ENCODE results near the gene HEMK1. TPM values are rescaled to one million over a fixed set of nuclear protein-coding genes. Genes with fewer than 3 reads are reported as not detected.

HEMK1 gene
- 10 to 100 TPM in 2 of 4 donors, 1 to 10 TPM in 2; 6.1 to 16.2 (median 9.3) TPM for total RNA-seq
- polyA plus RNA-seq: 10 to 100 TPM in 1 of 3 donors, 1 to 10 TPM in 2; 6.4 to 12.8 (median 10.0) TPM
- long read RNA-seq, donor 1, full-length matches to known transcripts: 7 of 10 reads
- long read RNA-seq, donor 1, partial matches to known transcripts: 1 of 10 reads
- long read RNA-seq, donor 1, other reads (novel, unspliced or antisense): 2 of 10 reads
- long read RNA-seq, donor 2, full-length matches to known transcripts: 2 of 6 reads
- long read RNA-seq, donor 2, partial matches to known transcripts: 1 of 6 reads
- long read RNA-seq, donor 2, other reads (novel, unspliced or antisense): 3 of 6 reads

- Histone ChIP-seq H3K4me1 (peaks cover 15% of the 10 kb centered on the region), H3K27ac (peak within 1 kb of the TSS; percentile 89), H3K36me3 (ENCODE audit: insufficient read depth in 1 of 2, low read depth in 1 of 2) (peaks cover 0 to 25% of the 10 kb centered on the region in 2 donors), H3K4me3 (peak within 1 kb of the TSS; percentile 81), H3K27me3 (ENCODE audit: insufficient read depth in 3 of 3, low read length in 2 of 3) (no peaks in the 10 kb centered on the region), H3K9me3 (no peaks in the 10 kb centered on the region)
- TF ChIP-seq CTCF (IDR thresholded peaks at IDR 0.05): no peak
- peak; percentile 86 to 90 (median 88) for ATAC-seq
- intact Hi-C loops (cut with DNase I): loop anchor here in 1 of 2 donors (5.0 kb wide), 1 partner anchor 88 kb away; no protein-coding TSS in a partner anchor
- 0 to 1% (median 0%) methylated on average over 50 to 55 of the region's 55 CpGs for WGBS, 3 donors
- DNase-seq: peak; percentile 97 to 99
Observed at GRCh38 chr3:50568947-50569749, at the start of gene HEMK1. Gene HEMK1, plus strand, starts transcription at chr3:50569522. Its CDS starts 1,583 bp downstream, at chr3:50571105.

GRCh38 chr3:50520849-50521248, 48.5 kb upstream of the HEMK1 start:
- ATAC-seq: no peak

GRCh38 chr3:50521572-50521971, 47.8 kb upstream of the HEMK1 start:
- H3K27ac ChIP-seq: no peak overlapping the region

More at GRCh38 chr3:50520849-50521248, 48.5 kb upstream of the HEMK1 start:
- H3K4me3 ChIP-seq: no peak overlapping the region
- no peak for DNase-seq
- H3K27me3 ChIP-seq (ENCODE audit: insufficient read depth in 3 of 3, low read length in 2 of 3): no peaks in the 10 kb centered on the region
- TF ChIP-seq CTCF (IDR thresholded peaks at IDR 0.05): no peak
- 53 to 66% (median 58%) methylated on average over 3 of the region's 3 CpGs for WGBS, 3 donors
- H3K9me3 ChIP-seq: no peaks in the 10 kb centered on the region
- no peaks in the 10 kb centered on the region for H3K36me3 ChIP-seq (ENCODE audit: insufficient read depth in 1 of 2, low read depth in 1 of 2)
- no peaks in the 10 kb centered on the region for H3K4me1 ChIP-seq
- intact Hi-C loops (cut with DNase I): no loop called here
- no peak overlapping the region for H3K27ac ChIP-seq

GRCh38 chr3:50523279-50523811, 46.0 kb upstream of the HEMK1 start:
- Histone ChIP-seq H3K36me3 (ENCODE audit: insufficient read depth in 1 of 2, low read depth in 1 of 2) (no peaks in the 10 kb centered on the region), H3K4me3 (no peak overlapping the region), H3K4me1 (no peaks in the 10 kb centered on the region), H3K9me3 (no peaks in the 10 kb centered on the region), H3K27ac (no peak overlapping the region), H3K27me3 (ENCODE audit: insufficient read depth in 3 of 3, low read length in 2 of 3) (no peaks in the 10 kb centered on the region)
- intact Hi-C loops (cut with DNase I): no loop called here
- DNase-seq (no peak), ATAC-seq (peak; percentile 44 to 78 (median 64))
- TF ChIP-seq CTCF (IDR thresholded peaks at IDR 0.05): no peak
- 26 to 39% (median 37%) methylated on average over 9 of the region's 9 CpGs for WGBS, 3 donors

More at GRCh38 chr3:50521572-50521971, 47.8 kb upstream of the HEMK1 start:
- 85 to 92% (median 86%) methylated on average over 5 of the region's 5 CpGs for WGBS, 3 donors
- Histone ChIP-seq H3K9me3 (no peaks in the 10 kb centered on the region), H3K27me3 (ENCODE audit: insufficient read depth in 3 of 3, low read length in 2 of 3) (no peaks in the 10 kb centered on the region), H3K36me3 (ENCODE audit: insufficient read depth in 1 of 2, low read depth in 1 of 2) (no peaks in the 10 kb centered on the region), H3K4me3 (no peak overlapping the region), H3K4me1 (no peaks in the 10 kb centered on the region)
- intact Hi-C loops (cut with DNase I): no loop called here
- DNase-seq: no peak
- no peak for TF ChIP-seq CTCF (IDR thresholded peaks at IDR 0.05)
- no peak for ATAC-seq

All from psoas muscle (tissue), 8 donors.